GM19467 (cell line): ENCODE measurements around the gene KRTAP10-10.
"Not testable (repeated sequence)": the region's sequence is repeated elsewhere in the genome, so short reads cannot be mapped to it uniquely, and the experiment has no call there.

ENCODE experiments used
- ATAC-seq: cut with Tn5 transposase; IDR thresholded peaks from one replicate; pipeline ENCODE4 v1.9.1; 2021; ENCODE audit warnings: mild to moderate bottlenecking, moderate library complexity; ENCODE audit not compliant: unreplicated experiment

The KRTAP10-10 gene

GRCh38 chr21:44602463-44602850 is 34.7 kb upstream of the KRTAP10-10 start:
- no peak for ATAC-seq

DNA sequence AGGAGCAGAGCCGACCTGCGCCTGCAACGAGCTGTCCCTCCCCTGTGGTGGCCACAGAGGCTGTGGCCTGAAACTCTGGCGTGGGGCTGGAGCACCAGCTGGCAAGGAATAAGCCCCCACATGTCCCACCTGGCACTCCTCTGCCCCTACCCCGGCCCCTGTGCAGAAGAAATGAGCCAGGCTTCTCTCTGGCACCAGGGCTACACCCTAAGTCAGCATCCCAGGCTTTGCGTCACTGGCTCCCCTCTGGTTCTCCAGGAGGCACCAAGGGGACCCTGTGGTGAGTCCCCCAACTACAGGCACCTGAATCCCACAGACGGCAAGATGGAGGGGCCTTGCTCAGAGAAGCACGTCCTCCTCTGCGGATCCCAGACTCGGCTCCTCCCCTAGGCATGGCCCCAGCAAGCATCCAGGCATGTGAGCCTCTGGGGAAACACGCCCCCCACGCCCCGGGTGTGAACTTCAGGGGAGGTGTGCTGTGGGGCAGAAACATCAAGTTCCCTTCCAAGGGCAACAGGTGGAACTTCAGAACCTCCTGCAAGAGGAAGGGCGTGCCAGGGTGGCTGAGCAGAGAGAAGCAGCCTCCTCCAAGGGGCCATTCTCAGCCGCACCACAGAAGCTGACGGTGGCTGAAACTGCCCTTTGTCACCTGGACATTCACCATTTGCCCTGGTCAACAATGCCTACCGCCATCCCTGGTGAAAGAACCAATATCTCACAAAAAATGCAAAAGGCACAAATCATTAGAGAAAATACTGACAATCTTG is 33.9 kb upstream of the KRTAP10-10 start:
- no peak for ATAC-seq

GRCh38 chr21:44603911-44604310 is 33.2 kb upstream of the KRTAP10-10 start:
- ATAC-seq, result no peak

- no peak for ATAC-seq
Measured at GRCh38 chr21:44606495-44606894, 30.7 kb upstream of the KRTAP10-10 start.

GRCh38 chr21:44609193-44609592 is 28.0 kb upstream of the KRTAP10-10 start:
- ATAC-seq, result no peak

GRCh38 chr21:44610157-44610843 is 26.9 kb upstream of the KRTAP10-10 start:
- not testable (repeated sequence) for ATAC-seq

DNA sequence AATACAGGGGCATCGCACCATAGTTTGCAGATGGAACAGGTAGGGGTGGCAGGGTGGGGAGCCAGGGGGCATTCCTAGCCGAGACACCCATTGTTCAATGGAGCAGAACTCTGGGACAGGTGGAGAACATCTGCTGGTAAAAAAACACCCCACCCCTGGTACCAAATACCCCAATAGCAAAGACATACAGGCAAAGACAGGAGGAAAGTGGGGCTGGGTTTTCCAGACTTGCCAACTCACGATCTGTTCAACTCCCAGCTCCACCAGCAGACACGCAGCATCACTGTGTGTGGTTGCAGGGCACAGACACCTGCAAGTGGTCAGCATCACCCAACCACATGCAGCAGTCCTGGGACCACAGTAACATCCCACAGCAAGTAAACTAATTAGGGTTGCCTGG is 25.6 kb upstream of the KRTAP10-10 start:
- no peak for ATAC-seq

- no peak for ATAC-seq
Measured at GRCh38 chr21:44612029-44612486, 25.1 kb upstream of the KRTAP10-10 start, which contains the start of gene KRTAP10-8. TSS of gene KRTAP10-8 (plus strand) at chr21:44612079. CDS start at chr21:44612101, 22 bp downstream.

GRCh38 chr21:44612669-44613229 is 24.4 kb upstream of the KRTAP10-10 start:
- no peak for ATAC-seq

DNA sequence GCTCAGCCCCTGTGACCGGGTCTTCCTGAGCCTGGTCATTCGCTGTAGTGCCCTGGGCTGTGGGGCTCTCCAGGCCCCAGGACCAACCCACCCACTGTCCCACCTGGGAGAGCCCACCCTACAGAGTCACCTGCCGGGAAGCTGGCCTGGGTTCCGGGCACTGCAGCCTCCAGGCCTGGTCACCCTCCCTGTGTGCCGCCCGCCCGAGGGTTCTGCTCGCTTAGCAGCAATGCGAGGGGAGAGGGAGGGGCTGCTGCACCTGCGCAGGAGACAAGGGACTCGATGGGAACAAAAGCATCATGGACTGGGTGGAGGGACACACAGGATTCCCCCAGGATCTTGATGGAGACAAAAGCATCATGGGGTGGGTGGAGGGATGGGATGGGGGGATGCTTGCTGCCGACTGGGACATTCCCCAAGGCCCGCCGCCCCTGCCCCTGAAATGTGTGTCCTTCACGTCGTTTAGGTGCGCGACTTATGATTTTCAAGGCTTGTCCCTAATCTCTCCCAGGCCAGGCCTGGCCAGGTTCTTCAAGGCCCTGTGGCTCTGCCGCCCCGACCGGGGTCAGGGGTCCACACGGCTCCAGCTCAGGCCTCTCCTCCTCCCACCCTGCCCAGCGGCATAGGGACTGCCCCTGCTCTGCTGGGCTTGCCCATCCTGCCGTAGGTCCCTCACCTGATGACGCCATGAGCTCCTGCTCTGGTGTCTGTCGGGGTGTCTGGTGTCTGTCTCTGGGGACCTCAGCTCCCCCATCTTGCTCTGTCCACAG is 23.6 kb upstream of the KRTAP10-10 start:
- ATAC-seq, result no peak

GRCh38 chr21:44614161-44614631 is 23.0 kb upstream of the KRTAP10-10 start:
- ATAC-seq, result no peak

- ATAC-seq, result no peak
Measured at GRCh38 chr21:44614961-44615391, 22.2 kb upstream of the KRTAP10-10 start.

DNA sequence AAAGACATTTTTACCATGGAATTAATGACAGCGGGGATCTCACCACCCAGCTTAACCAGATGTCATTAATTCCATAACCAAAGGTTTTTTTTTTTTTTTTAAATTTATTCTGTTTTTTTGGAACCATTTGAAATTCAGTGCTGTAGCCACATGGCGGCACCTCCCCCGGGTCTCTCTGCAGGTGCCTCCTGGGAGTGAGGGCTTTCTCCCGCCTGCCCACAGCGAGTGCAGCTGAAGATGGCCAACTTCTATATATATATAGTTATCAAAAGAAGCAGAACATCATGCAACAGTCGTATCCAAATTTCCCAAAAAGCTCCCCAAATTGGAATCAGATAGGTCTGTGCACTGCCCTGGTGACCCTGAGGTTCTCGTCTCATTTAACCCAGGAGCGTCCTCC is 21.7 kb upstream of the KRTAP10-10 start:
- no peak for ATAC-seq

GRCh38 chr21:44615911-44616590 is 21.1 kb upstream of the KRTAP10-10 start:
- ATAC-seq, result no peak

- ATAC-seq, result no peak
Measured at GRCh38 chr21:44616591-44616926, 20.6 kb upstream of the KRTAP10-10 start.

DNA sequence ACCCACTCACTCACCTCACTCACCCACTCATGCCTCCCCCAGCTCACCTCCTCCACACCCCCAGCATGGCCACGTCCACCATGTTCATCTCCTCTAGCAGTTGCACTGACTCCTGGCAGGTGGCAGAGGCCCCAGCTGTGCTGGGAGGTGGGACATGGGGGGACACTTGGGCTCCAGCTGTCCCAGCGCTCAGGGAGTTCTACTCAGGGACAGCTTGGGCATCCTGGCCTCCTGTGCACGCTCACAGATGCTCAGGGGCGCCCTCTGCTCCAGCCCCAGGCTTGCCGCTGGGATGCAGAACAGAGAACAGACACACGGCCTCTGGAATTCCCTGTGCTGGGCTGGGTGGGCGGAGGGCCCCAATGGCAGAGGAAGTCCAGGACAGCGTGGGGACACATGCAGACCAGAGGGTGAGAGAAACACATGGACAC is 20.1 kb upstream of the KRTAP10-10 start:
- ATAC-seq, result no peak

DNA sequence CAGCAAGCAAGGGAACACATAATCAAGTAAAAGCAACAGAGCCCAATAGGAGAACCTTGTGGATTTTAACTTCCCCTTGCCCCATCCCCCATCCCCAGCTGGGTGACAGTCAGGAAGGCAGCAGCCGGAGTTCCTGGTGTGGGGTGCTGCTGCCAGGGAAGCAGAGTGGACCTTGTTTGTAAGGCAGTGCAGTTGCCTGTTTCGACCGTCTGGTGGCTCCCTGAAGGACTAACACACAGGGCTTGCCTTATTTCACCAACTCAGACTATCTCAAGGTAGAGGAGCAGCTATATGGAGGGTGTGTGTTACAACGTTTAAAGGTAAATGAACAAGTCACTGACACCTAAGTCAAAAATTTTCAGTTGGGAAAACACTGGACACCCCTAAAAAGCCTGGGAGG is 18.7 kb upstream of the KRTAP10-10 start:
- no peak for ATAC-seq

GRCh38 chr21:44618909-44619308 is 18.2 kb upstream of the KRTAP10-10 start:
- no peak for ATAC-seq

GRCh38 chr21:44619886-44620285 is 17.3 kb upstream of the KRTAP10-10 start:
- ATAC-seq, result no peak

DNA sequence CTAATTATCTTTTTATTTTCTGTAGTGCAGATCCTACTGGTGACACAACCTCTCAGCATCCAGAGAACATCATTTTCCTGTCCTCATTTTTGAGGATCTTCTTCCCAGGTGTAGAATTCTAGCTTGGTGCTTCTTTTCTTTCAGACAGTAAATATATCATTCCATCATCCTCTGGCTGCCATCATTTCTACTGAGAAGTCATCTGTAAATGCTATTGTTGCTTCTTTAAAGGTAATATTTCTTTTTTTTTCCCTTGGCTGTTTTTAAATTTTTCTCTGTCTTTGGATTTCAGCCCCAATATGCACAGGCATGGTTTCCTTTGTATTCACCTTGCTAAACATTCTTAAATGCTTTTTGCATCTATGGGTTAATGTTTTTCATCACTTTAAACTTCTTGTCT is 13.6 kb upstream of the KRTAP10-10 start:
- ATAC-seq, result no peak
